ENCODE data around the gene UBXN7.

DNA sequence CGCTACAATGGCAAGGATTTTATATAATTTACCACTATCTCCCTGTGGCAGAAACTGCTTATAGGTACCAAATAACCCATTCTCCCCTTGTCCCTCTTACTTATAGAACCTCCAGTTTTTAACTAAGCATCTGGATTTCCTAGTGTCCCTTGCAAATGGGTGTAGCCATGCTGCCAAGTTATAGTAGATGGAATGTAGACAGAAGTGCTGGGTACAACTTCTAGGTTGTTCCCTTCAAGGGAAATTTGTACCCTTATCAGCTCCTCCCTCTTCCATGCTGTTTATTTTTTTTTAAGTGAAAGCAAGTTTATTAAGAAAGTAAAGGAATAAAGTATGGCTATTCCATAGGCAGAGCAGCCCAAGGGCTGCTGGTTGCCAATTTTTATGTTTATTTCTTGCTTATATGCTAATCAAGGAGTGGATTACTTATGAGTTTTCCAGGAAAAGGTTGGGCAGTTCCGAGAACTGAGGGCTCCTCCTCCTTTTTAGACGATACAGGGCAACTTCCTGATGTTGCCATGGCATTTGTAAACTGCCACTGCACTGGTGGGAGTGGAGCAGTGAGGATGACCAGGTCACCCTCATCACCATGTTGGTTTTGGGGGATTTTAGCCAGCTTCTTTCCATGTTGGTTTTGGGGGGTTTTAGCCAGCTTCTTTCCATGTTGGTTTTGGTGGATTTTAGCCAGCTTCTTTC, 53.9 kb downstream of the UBXN7 start:
- TF ChIP-seq, protein P1, sequence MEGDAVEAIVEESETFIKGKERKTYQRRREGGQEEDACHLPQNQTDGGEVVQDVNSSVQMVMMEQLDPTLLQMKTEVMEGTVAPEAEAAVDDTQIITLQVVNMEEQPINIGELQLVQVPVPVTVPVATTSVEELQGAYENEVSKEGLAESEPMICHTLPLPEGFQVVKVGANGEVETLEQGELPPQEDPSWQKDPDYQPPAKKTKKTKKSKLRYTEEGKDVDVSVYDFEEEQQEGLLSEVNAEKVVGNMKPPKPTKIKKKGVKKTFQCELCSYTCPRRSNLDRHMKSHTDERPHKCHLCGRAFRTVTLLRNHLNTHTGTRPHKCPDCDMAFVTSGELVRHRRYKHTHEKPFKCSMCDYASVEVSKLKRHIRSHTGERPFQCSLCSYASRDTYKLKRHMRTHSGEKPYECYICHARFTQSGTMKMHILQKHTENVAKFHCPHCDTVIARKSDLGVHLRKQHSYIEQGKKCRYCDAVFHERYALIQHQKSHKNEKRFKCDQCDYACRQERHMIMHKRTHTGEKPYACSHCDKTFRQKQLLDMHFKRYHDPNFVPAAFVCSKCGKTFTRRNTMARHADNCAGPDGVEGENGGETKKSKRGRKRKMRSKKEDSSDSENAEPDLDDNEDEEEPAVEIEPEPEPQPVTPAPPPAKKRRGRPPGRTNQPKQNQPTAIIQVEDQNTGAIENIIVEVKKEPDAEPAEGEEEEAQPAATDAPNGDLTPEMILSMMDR (IDR thresholded peaks at IDR 0.05; ENCODE audit: borderline replicate concordance, extremely low read depth, low read length, poor library complexity, severe bottlenecking) = no peak
- no peak for TF ChIP-seq EZH2 (IDR thresholded peaks at IDR 0.05; ENCODE audit: borderline replicate concordance, low read depth, low read length, severe bottlenecking)

All from DND-41 (cell line).